ENCODE data around the gene DMRTB1. TPM values are rescaled to one million over a fixed set of nuclear protein-coding genes. Genes with fewer than 3 reads are reported as not detected.

Gene DMRTB1
- polyA plus RNA-seq, 1 donor from 2014 or later, result not detected

- H3K9me2 ChIP-seq (ENCODE audit: insufficient read depth, low read length), result no peaks in the 10 kb centered on the region
- H3F3A ChIP-seq (ENCODE audit: insufficient read depth, low read length, poor library complexity, severe bottlenecking), result no peaks in the 10 kb centered on the region
- H3K4me2 ChIP-seq (ENCODE audit: low read length), result no peak overlapping the region
- no peaks in the 10 kb centered on the region for H3K9me3 ChIP-seq (ENCODE audit: low read length)
- no peak overlapping the region for H2AFZ ChIP-seq (ENCODE audit: low read depth, low read length)
- no peak for TF ChIP-seq RAD21 (conservative IDR thresholded peaks at IDR 0.05)
- TF ChIP-seq EZH2 (IDR thresholded peaks at IDR 0.05; ENCODE audit: borderline replicate concordance, insufficient read depth, low read length, poor library complexity, severe bottlenecking), result no peak
- TF ChIP-seq, protein P1, sequence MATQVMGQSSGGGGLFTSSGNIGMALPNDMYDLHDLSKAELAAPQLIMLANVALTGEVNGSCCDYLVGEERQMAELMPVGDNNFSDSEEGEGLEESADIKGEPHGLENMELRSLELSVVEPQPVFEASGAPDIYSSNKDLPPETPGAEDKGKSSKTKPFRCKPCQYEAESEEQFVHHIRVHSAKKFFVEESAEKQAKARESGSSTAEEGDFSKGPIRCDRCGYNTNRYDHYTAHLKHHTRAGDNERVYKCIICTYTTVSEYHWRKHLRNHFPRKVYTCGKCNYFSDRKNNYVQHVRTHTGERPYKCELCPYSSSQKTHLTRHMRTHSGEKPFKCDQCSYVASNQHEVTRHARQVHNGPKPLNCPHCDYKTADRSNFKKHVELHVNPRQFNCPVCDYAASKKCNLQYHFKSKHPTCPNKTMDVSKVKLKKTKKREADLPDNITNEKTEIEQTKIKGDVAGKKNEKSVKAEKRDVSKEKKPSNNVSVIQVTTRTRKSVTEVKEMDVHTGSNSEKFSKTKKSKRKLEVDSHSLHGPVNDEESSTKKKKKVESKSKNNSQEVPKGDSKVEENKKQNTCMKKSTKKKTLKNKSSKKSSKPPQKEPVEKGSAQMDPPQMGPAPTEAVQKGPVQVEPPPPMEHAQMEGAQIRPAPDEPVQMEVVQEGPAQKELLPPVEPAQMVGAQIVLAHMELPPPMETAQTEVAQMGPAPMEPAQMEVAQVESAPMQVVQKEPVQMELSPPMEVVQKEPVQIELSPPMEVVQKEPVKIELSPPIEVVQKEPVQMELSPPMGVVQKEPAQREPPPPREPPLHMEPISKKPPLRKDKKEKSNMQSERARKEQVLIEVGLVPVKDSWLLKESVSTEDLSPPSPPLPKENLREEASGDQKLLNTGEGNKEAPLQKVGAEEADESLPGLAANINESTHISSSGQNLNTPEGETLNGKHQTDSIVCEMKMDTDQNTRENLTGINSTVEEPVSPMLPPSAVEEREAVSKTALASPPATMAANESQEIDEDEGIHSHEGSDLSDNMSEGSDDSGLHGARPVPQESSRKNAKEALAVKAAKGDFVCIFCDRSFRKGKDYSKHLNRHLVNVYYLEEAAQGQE (IDR thresholded peaks at IDR 0.05; ENCODE audit: borderline replicate concordance), result no peak
- TF ChIP-seq MXI1 (conservative IDR thresholded peaks at IDR 0.05; ENCODE audit: poor library complexity, severe bottlenecking), result no peak
- no peak for TF ChIP-seq EP300 (conservative IDR thresholded peaks at IDR 0.05; ENCODE audit: poor library complexity, severe bottlenecking)
- TF ChIP-seq TAF1 (IDR thresholded peaks at IDR 0.05; ENCODE audit: low read depth), result no peak
- no peak for TF ChIP-seq CTCF (IDR thresholded peaks at IDR 0.05; ENCODE audit: poor library complexity, severe bottlenecking)
- TF ChIP-seq POLR2AphosphoS5 (IDR thresholded peaks at IDR 0.05), result no peak
- no peak for TF ChIP-seq SMC3 (conservative IDR thresholded peaks at IDR 0.05; ENCODE audit: poor library complexity)
- no peak overlapping the region for H3K4me3 ChIP-seq (ENCODE audit: low read length)
- H4K20me1 ChIP-seq (ENCODE audit: insufficient read depth), result no peaks in the 10 kb centered on the region
- no peaks in the 10 kb centered on the region for H3K36me3 ChIP-seq (ENCODE audit: insufficient read depth, low read length)
- no peaks in the 10 kb centered on the region for H3K79me2 ChIP-seq (replicated peaks; ENCODE audit: insufficient read depth, low read length)
- no peak overlapping the region for H3K9ac ChIP-seq (ENCODE audit: low read length)
- no peak overlapping the region for H3K27ac ChIP-seq (ENCODE audit: low read length)
- no peaks in the 10 kb centered on the region for H3K27me3 ChIP-seq (ENCODE audit: insufficient read depth, low read depth, low read length)
These were observed 28.0 kb upstream of the DMRTB1 start for GRCh38 chr1:53431244-53431643.

GRCh38 chr1:53431805-53432565 lies 27.2 kb upstream of the DMRTB1 start:
- H4K20me1 ChIP-seq (ENCODE audit: insufficient read depth), result no peaks in the 10 kb centered on the region
- H3K27ac ChIP-seq (ENCODE audit: low read length), result no peak overlapping the region
- no peaks in the 10 kb centered on the region for H3F3A ChIP-seq (ENCODE audit: insufficient read depth, low read length, poor library complexity, severe bottlenecking)
- H3K27me3 ChIP-seq (ENCODE audit: insufficient read depth, low read depth, low read length), result no peaks in the 10 kb centered on the region
- H3K4me3 ChIP-seq (ENCODE audit: low read length), result no peak overlapping the region
- H2AFZ ChIP-seq (ENCODE audit: low read depth, low read length), result no peak overlapping the region
- H3K4me2 ChIP-seq (ENCODE audit: low read length), result no peak overlapping the region
- H3K9me2 ChIP-seq (ENCODE audit: insufficient read depth, low read length), result no peaks in the 10 kb centered on the region
- no peak overlapping the region for H3K9ac ChIP-seq (ENCODE audit: low read length)
- no peaks in the 10 kb centered on the region for H3K9me3 ChIP-seq (ENCODE audit: low read length)
- TF ChIP-seq SMC3 (conservative IDR thresholded peaks at IDR 0.05; ENCODE audit: poor library complexity) (no peak), POLR2AphosphoS5 (IDR thresholded peaks at IDR 0.05) (no peak), EP300 (conservative IDR thresholded peaks at IDR 0.05; ENCODE audit: poor library complexity, severe bottlenecking) (no peak), MXI1 (conservative IDR thresholded peaks at IDR 0.05; ENCODE audit: poor library complexity, severe bottlenecking) (no peak), CTCF (IDR thresholded peaks at IDR 0.05; ENCODE audit: poor library complexity, severe bottlenecking) (no peak), TAF1 (IDR thresholded peaks at IDR 0.05; ENCODE audit: low read depth) (no peak), RAD21 (conservative IDR thresholded peaks at IDR 0.05) (no peak)
- no peaks in the 10 kb centered on the region for H3K36me3 ChIP-seq (ENCODE audit: insufficient read depth, low read length)
- H3K79me2 ChIP-seq (replicated peaks; ENCODE audit: insufficient read depth, low read length), result no peaks in the 10 kb centered on the region
